Endodermal cell (in vitro differentiated cells): Measurements from ENCODE around the gene HSD17B3. TPM values are rescaled to one million over a fixed set of nuclear protein-coding genes. Genes with fewer than 3 reads are reported as not detected.

ENCODE experiments used
- DNase-seq: peaks from one replicate; pipeline ENCODE4 v3.0.0-alpha.2; 2017
- H3K27ac ChIP-seq: 2 replicates; pipeline ENCODE4 v1.5.1; 2013; ENCODE audit warnings: mild to moderate bottlenecking, low read depth, low read length, moderate library complexity
- H3K27me3 ChIP-seq: 2 replicates; pipeline ENCODE4 v1.6.1; 2013; ENCODE audit warnings: mild to moderate bottlenecking, low read length, moderate library complexity; ENCODE audit not compliant: insufficient read depth, control insufficient read depth, poor library complexity, severe bottlenecking
- H3K36me3 ChIP-seq: 2 replicates; pipeline ENCODE4 v1.7.0; 2013; ENCODE audit warnings: mild to moderate bottlenecking, low read length, moderate library complexity; ENCODE audit not compliant: control insufficient read depth, insufficient read depth
- H3K4me1 ChIP-seq: one replicate; pipeline ENCODE4 v1.7.0; 2013; ENCODE audit warnings: low read length; ENCODE audit not compliant: control insufficient read depth, insufficient read depth
- H3K4me3 ChIP-seq: 2 replicates; pipeline ENCODE4 v1.5.1; 2013; ENCODE audit warnings: mild to moderate bottlenecking, low read length, moderate library complexity
- H3K9ac ChIP-seq: 2 replicates; pipeline ENCODE4 v1.6.1; 2013; ENCODE audit warnings: mild to moderate bottlenecking, low read length, moderate library complexity; ENCODE audit not compliant: poor library complexity, severe bottlenecking; ENCODE audit errors: extremely low read depth
- H3K9me3 ChIP-seq: 2 replicates; pipeline ENCODE4 v1.6.1; 2013; ENCODE audit warnings: mild to moderate bottlenecking, low read length, moderate library complexity; ENCODE audit not compliant: control insufficient read depth
- H3K27ac Mint-ChIP-seq: 2 replicates; pipeline ENCODE4 v1.8.0; 2020; ENCODE audit warnings: mixed read lengths
- H3K27me3 Mint-ChIP-seq: 2 replicates; pipeline ENCODE4 v1.8.0; 2021; ENCODE audit warnings: mild to moderate bottlenecking, mixed read lengths; ENCODE audit not compliant: insufficient read depth
- H3K36me3 Mint-ChIP-seq: 2 replicates; pipeline ENCODE4 v1.8.0; 2020; ENCODE audit warnings: low read depth, mixed read lengths
- H3K4me1 Mint-ChIP-seq: 2 replicates; pipeline ENCODE4 v1.8.0; 2020; ENCODE audit warnings: mixed read lengths
- H3K4me3 Mint-ChIP-seq: 2 replicates; pipeline ENCODE4 v1.8.0; 2020; ENCODE audit warnings: mild to moderate bottlenecking, moderate library complexity, mixed read lengths
- H3K9me3 Mint-ChIP-seq: 2 replicates; pipeline ENCODE4 v1.8.0; 2020; ENCODE audit warnings: mild to moderate bottlenecking, mixed read lengths
- CTCF ChIP-seq: fragments of 200-600 bp; sonication (generic); conservative IDR thresholded peaks from 2 replicates; pipeline ENCODE4 v1.5.0; 2021; ENCODE audit warnings: antibody characterized with exemption, mild to moderate bottlenecking
- WGBS, 2 experiments: methylation state at CpG; one replicate each; pipeline versions ENCODE4 v1.1.5 to v1.1.7; 2013; ENCODE audit warnings: missing lambda C conversion rate in 2 of 2, mixed read lengths in 1 of 2; ENCODE audit not compliant: insufficient coverage in 1 of 2, insufficient read length in 1 of 2; 5-methylcytosine and 5-hydroxymethylcytosine counted together
- total RNA-seq, 2 donors: library from RNA; stranded (reverse); fragmentation: NEBNext Ultra II Directional in 1 of 2; extraction: Animal tissue kit (Norgen Biotek cat#: 25700) in 1 of 2; gene quantifications; 2 replicates in 1 of 2; 3 replicates in 1 of 2; pipeline ENCODE4 v1.2.1, GENCODE V29; 2021

The HSD17B3 gene
- total RNA-seq, 2 donors from 2014 or later, result 0.40 TPM; not detected in 1

- H3K9me3 Mint-ChIP-seq, result no peaks in the 10 kb centered on the region
- H3K4me1 ChIP-seq, result no peaks in the 10 kb centered on the region
- DNase-seq, result peak; percentile 86
- H3K27ac Mint-ChIP-seq, result peak overlapping the region; percentile 82
- no peak overlapping the region for H3K27ac ChIP-seq
- peaks cover 27% of the 10 kb centered on the region for H3K4me1 Mint-ChIP-seq
- peaks cover 3% of the 10 kb centered on the region for H3K36me3 Mint-ChIP-seq
- H3K9ac ChIP-seq, result no peak overlapping the region
- no peaks in the 10 kb centered on the region for H3K27me3 Mint-ChIP-seq
- H3K4me3 Mint-ChIP-seq, result peak overlapping the region; percentile 11
- no peaks in the 10 kb centered on the region for H3K9me3 ChIP-seq
- no peak for TF ChIP-seq CTCF
- no peaks in the 10 kb centered on the region for H3K27me3 ChIP-seq
- 38 to 49% methylated on average over 5 to 9 of the region's 9 CpGs for WGBS, 2 experiments
- H3K4me3 ChIP-seq, result no peak overlapping the region
- H3K36me3 ChIP-seq, result no peaks in the 10 kb centered on the region
Measured at GRCh38 chr9:96256800-96257199, 45.2 kb downstream of the HSD17B3 start.

- Mint-ChIP-seq H3K4me1 (peaks cover 25% of the 10 kb centered on the region), H3K27me3 (no peaks in the 10 kb centered on the region), H3K27ac (peak overlapping the region; percentile 44), H3K9me3 (no peaks in the 10 kb centered on the region), H3K4me3 (no peak overlapping the region), H3K36me3 (no peaks in the 10 kb centered on the region)
- no peaks in the 10 kb centered on the region for H3K4me1 ChIP-seq
- no peaks in the 10 kb centered on the region for H3K27me3 ChIP-seq
- H3K9me3 ChIP-seq, result no peaks in the 10 kb centered on the region
- H3K9ac ChIP-seq, result no peak overlapping the region
- 81 to 85% methylated on average over 13 to 18 of the region's 18 CpGs for WGBS, 2 experiments
- H3K4me3 ChIP-seq, result no peak overlapping the region
- TF ChIP-seq CTCF, result no peak
- H3K27ac ChIP-seq, result no peak overlapping the region
- no peaks in the 10 kb centered on the region for H3K36me3 ChIP-seq
- no peak for DNase-seq
Measured at GRCh38 chr9:96255698-96256097, 46.3 kb downstream of the HSD17B3 start.

- H3K27ac ChIP-seq, result no peak overlapping the region
- TF ChIP-seq CTCF, result no peak
- DNase-seq, result peak; percentile 66
- no peaks in the 10 kb centered on the region for H3K36me3 ChIP-seq
- Mint-ChIP-seq H3K27me3 (peaks cover 1% of the 10 kb centered on the region), H3K27ac (no peak overlapping the region), H3K9me3 (no peaks in the 10 kb centered on the region), H3K4me1 (peaks cover 19% of the 10 kb centered on the region), H3K36me3 (no peaks in the 10 kb centered on the region), H3K4me3 (no peak overlapping the region)
- no peak overlapping the region for H3K4me3 ChIP-seq
- no peaks in the 10 kb centered on the region for H3K4me1 ChIP-seq
- H3K9ac ChIP-seq, result no peak overlapping the region
- no peaks in the 10 kb centered on the region for H3K9me3 ChIP-seq
- H3K27me3 ChIP-seq, result no peaks in the 10 kb centered on the region
- WGBS, 2 experiments, result 83 to 92% methylated on average over 9 to 11 of the region's 11 CpGs
Measured at GRCh38 chr9:96253059-96253696, 48.8 kb downstream of the HSD17B3 start.
